ENCODE data around the gene UROD.

UROD gene

DNA sequence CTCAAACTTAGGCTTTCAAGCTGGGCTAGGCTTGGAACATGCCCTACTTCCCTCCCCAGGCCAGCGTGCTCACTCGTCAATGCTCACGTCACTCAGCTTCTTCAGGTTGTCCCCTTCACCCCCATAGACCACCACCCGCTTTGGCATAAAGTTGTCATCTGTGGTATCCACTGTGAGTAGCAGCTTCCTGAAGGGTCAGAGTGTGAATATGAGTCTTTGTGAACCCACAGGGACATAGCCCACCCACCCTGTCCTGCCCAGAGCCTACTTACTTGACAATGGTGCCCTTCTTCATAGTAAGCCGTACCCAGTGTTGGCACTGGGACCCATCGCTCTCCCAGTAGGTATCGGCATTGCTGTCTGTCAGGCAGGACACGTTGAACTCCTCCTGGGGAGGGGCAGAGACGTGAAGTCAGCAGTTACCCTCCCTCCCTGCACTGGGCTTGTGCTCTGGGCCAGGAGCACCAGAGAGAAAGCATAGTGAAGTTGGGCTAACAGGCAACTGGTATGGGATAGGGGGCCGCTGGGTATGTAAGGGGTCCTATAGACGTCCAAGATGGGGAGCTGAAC, 2.7 kb upstream of the UROD start:
- DNase-seq: no peak

DNA sequence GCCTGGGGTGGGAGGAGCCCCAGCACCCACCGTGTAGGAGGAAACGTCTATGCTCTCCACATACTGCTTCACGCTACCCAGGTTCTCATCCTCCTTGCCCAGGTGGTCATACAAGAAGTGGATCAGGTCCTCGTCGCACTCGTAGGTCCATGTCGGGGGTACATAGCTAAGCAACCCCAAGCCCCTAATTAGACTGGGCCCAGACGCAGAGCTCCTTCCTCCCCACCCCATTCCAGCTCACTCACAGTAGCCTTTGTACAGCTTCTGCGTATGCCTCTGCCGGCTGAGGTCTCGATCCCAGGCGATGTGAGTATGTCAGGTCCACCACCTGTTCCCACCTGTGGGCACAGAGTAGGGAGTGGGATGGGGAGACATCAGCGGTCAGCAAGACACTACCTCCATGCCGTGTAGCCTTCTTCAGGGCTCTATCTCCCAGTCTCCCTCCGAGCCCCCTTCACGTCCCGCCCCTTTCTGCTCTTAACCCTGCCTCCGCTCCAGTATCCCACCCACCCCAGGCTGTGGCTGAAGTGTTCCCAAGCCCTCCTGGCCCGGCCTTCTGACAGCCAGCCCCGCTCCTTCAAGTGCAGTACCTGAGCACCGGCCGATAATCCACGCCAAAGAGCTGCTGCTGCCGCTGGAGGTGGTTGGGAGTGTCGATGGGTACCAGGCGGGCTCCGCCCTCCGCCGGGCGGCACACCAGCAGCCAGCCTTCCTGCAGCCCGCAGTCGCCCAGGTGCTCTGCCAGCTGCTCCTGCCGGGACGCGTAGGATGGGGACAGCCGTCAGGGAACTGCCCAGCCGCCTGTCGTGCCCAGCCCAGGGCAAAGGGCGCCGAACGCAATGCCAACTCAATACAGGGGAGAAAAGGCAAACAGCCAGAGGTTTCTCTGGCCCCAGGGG, 1.8 kb upstream of the UROD start:
- DNase-seq: peak; percentile 38

DNA sequence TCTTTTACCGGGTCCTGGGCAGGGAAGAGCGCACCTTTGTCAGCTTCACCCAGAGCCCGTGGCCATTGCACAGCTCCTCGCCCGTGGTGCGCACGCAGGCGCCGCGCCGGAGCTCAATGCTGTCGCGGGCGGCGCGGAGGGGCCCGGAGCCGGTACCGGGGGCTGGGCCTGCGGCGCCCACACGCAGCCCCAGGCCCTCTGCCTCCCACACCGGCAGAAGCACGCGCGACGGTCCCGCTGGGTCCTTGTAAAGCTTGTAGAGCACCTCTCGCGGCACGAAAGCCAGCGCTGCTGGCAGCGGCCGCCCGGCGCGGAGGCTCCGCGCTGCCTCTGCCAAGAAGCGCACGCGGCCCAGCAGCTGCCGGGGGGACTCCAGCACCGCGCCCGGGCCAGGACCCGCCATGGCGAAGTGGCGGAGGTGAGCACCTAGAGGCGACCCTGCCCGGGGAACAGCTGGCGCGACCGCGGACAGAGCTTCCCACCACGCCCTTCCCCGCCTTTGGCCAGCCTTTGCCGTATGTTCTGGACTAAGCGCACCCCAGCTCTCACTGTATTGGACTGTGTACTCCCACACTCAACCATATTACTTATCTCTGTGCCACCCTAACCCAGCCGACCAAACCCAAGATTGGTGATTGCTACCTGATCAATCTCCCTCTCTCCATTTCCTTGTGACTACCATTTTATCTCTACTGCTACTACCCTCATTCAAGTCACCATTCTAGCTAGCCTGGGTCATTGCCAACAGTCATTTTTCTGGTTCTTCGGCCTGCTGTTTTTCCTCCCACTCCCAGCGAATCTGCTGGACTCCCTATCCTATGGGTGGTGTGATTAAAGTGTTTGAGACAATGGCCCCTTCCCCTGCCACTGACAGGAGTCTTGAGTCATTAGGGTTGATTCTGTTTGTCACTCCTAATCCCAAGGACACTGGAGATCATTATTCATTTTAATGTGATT, 921 bp upstream of the UROD start, which contains the start of gene HECTD3:
Gene HECTD3 (minus strand): TSS at position 470 of the 957 bp plus-strand sequence. CDS start 67 bp downstream, at position 403.
- DNase-seq: peak; percentile 71

DNA sequence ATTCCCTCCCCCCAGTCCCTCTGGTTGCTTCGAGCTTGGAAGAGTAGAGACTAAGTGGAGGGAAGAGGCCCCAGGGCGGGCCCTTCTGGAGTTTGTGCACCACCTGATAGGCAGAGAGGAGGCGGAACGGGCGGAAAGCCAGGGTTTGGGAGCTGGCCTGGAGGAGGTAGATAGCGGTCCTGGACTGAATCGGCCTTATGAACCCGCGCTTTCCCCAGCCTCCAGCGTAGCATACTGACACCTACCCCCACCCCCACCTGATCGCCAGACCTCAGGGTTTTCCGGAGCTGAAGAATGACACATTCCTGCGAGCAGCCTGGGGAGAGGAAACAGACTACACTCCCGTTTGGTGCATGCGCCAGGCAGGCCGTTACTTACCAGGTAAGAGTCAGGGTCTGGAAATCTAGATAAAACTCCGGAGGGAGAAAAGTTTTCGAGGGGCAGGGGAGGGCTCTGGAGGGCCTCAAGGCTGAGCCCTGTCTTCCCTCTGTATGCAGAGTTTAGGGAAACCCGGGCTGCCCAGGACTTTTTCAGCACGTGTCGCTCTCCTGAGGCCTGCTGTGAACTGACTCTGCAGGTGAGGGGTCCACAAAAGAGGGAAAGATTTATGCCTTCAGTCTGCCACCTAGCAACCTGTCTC, 705 bp downstream of the UROD start:
- DNase-seq: peak; percentile 32

DNA sequence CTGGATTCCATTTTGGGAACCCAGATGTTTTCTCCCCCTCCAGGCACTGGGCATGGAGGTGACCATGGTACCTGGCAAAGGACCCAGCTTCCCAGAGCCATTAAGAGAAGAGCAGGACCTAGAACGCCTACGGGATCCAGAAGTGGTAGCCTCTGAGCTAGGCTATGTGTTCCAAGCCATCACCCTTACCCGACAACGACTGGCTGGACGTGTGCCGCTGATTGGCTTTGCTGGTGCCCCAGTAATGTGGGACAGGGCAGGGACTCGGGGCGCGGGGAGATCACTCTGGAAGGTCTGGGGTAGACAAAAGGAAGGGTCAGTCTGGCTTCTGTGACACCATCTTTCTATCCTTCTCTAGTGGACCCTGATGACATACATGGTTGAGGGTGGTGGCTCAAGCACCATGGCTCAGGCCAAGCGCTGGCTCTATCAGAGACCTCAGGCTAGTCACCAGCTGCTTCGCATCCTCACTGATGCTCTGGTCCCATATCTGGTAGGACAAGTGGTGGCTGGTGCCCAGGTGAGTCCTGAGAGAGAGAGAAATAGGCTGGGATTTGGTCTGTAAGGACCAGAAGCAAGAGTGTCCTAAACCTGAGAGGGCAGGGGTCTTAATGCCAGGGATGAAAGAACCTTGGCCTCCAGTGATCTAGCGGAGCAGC, 1.6 kb downstream of the UROD start:
- DNase-seq: no peak

DNA sequence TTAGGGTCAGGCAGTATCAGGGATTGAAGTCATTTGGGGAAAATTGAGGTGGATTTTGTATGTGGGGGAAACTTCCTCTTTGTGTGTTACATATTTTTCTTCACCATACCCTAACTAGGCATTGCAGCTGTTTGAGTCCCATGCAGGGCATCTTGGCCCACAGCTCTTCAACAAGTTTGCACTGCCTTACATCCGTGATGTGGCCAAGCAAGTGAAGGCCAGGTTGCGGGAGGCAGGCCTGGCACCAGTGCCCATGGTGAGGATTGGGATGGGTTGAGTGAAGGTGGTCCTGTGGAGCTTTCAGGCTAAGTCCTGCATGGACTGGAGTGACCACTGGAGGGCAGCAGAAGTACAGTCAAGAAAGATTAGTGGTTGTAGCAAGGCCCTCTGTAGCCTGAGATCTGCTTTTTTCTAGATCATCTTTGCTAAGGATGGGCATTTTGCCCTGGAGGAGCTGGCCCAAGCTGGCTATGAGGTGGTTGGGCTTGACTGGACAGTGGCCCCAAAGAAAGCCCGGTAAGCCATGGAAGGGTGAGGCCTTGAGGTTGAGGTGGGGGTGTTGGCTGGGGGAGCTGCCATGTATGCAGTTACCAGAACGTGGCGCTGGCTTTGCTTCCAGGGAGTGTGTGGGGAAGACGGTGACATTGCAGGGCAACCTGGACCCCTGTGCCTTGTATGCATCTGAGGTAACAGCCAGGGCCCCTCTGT, 2.4 kb downstream of the UROD start:
- peak; percentile 57 for DNase-seq

DNA sequence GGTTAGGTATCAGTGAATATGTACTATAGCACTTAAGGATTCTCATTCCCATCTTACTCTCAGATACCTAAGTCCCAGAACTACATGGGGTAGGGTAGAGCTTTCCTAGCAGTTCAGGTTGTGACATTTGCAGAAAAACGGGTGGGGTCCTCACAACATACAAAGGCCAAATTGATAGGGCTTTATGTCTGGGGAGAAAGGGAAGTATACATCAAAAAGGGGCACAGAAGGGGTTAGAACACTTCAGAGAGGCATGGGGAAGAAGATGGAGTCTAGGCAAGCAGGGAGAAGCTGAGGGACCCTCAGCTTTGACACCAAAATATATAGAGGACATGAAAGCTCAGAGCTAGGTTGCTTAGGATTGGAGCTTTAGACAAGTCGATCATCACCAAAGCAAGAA, 3.6 kb downstream of the UROD start:
- DNase-seq: no peak

DNA sequence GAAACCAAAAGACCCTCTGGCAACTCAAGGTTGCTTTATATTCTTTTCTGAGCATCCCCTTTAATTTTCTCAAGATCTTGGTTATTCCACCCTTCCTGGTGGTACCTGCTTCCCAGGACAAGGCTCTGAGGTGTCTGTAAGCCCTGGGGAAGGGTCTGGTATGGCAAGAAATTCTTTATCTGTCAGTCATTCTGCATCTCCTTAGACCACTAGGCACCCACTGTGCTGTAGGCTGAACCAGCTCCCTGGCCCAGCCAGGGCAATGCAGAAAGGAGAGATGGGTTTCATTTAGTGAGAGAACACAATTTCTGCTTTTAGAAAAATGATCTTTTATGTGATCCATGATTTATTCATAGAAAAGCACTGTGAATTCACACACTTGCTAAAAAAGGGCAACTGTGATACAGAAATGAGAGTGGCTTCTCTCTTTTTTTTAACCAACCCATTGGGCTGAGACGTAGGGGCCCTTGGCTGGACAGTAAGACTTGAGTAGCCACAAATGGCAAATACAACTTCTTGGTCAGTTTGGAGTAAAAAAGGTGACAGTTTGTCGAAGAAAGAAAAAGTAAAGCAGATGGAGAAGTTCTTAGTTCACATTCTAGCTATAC, 4.1 kb downstream of the UROD start:
- DNase-seq: no peak

DNA sequence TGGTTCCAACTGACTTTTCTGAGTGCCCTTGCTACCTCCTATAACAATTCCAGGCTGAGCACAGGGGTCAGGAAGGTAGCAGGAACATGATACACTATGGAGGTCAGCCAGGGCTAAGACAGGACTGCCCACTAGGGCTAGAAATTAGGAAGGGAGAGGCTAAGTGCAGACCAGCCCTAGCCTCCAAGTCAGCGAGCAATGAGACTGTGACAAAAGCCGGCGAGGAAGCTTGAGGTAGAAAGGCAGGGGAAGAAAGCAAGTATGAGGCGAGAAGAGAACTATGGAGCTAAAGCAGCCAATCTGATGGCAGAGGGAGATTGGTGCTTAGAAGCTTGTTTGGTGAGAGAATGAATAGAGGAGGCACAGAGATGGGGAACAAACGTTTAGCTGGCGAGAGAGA, 4.7 kb downstream of the UROD start:
- DNase-seq: no peak

DNA sequence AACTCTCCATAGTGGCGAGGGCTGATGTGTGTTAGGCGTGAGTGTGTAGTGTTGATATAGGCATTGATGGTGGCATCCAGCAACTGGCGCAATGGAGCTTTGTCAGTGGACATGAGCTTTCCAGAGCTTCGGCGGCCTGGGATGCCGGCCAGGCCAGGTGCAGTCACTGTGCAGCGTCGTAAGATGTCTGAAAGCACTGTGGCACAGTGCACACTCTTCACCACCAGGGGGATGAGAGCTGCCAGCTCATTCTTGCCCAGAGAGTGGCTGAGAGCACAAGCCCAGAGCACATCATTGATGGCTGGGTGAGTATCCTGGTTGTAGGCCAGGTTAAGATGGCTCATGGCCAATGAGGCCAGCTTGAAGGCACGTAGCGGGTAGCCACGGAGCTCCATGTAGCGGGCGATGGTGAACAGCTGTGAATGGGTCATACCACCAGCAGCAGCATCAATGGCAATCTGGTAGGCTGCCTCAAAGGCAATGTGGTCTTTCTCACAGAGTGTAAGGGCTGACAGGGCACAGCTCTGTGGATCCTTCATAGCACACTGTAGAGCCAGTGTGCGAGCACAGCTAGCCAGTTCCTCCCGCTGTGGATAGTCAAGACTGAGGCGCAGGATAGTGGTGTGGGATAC, 6.7 kb downstream of the UROD start:
- DNase-seq: peak; percentile 76

DNA sequence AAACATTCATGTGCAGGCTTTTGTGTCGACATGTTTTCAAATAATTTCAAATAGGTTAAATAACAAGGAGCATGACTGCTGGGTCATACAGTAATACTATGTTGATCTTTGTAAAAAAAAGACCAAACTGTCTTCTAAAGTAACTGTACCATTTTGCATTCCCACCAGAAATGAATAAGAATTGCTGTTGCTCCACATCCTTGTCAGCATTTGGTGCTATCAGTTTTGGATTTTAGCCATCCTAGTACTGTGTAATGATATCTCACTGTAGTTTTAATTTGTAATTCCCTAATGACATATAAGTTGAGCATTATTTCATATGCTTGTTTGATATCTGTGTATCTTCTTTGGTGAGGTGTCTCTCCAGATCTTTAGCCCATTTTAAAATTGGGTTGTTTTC, 11.6 kb downstream of the UROD start:
- DNase-seq: no peak

DNA sequence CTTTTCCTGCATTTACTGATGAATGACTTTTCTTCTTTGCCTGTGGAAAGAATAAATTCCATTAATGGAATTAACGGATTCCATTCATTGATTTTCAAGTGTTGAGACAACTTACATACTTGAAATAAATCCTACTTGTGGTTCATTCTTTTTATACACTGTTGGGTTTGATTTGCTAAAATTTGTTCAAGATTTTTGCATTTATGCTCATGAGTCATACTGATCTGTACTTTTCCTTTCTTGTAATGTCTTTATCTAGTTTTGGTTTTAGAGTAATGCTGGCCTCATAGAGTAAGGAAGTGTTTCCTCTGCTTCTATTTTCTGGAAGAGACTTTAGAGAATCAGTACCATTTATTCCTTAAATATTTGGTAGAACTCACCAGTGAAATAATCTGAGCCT, 14.4 kb downstream of the UROD start:
- DNase-seq: no peak

DNA sequence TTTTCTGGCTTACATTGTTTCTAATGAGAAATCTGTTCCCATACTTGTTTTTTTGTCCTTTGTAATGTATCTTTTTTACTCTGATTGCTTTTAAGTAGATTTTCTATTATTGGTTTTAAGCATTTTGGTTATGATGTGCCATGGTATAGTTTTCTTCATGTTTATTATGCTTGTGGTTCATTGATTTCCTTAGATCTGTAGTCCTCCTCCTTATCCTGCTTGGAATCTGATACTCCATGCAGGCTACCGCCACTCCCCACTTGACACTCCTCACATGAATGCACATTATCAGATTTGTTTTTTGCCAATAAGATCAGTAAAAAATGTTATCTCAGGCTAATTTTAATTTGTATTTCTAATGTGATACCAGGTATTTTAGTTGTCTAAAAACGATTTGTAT, 20.8 kb downstream of the UROD start:
- DNase-seq: peak; percentile 16

DNA sequence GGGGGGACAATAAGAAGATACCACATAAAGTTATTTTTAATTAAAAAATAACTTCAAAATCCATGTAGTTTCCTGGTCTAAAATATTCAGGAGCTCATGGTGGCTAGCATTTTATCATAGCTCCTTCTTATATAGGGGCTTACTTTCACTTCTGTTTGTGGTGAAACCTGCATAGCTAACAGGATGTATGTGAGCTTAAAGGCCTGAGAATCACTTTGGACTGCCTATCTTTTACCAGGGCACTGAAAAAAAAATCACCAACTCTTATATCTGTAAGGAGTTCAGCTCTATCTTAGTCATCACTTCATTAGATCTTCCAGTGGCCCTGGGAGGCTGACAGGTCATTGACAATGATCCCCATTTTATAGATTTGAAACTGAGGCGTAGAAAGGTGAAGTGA, 21.3 kb downstream of the UROD start:
- DNase-seq: no peak

DNA sequence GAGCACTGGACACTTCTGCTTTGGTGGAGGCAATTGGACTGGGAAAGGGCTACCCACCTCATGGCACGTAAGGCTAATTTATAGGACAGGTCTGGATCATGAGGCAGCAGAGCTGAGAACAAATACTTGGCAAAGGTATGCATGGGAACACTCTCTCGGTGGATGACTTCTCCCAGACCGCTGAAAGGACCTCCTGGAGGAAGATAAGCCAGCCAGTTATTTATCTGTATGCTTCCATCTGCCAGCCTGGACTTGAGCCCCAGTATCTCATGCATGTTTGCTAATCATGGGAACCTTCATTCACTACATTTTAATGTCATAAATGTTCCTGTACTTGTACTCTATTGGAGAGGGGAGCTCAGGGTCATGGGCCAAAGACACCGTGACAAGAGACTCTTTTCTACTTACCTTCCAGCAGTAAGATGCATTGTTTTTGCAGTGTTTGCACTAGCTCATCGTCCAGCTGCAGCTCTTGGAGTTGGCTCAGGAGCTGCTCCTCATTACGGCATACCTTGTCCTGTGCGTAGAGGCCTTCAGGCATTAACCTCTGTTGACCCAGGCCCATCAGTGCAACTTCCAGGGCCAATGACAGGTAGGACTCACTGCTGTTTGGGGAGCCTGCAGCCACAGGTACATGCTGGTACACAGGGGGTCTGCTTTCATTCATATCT, 23.7 kb downstream of the UROD start:
- DNase-seq: peak; percentile 22

DNA sequence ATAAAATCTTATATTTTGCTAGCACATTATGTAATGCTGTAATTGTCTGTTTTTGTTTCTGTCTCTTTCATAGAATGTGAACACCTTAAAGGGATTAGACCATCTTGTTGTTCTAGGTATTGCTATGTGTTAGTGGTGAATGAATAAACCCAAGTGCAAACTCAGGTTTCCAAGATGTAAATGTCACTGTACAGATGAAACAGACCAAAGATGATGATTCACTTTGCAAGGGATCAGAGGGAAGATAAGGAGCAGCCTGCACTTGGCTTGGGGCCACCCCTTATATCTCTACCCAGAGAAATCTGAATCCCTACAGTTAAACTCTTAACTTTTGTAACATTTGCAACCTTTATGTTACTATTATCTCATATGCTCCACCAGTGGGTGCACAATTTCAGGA, 25.4 kb downstream of the UROD start:
- DNase-seq: no peak

DNA sequence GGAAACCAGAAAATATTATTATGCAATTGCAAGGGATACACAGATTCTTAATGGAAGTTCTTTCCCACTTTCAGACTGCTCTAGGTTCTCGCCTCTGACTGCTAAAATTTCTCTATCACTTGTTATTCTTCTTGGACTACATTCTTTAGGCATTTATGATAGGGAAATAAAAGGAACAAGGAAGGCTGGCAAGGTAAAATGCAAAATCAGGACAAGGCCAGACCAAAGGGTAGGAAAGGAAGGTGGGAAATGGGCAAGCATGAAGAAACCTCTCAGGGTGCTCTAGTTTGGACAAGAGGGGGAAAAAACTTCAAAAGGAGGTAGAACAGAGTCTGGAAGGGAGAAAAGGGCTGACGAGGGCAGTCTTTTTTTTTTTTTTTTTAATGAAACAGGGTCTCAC, 26.2 kb downstream of the UROD start:
- DNase-seq: no peak

DNA sequence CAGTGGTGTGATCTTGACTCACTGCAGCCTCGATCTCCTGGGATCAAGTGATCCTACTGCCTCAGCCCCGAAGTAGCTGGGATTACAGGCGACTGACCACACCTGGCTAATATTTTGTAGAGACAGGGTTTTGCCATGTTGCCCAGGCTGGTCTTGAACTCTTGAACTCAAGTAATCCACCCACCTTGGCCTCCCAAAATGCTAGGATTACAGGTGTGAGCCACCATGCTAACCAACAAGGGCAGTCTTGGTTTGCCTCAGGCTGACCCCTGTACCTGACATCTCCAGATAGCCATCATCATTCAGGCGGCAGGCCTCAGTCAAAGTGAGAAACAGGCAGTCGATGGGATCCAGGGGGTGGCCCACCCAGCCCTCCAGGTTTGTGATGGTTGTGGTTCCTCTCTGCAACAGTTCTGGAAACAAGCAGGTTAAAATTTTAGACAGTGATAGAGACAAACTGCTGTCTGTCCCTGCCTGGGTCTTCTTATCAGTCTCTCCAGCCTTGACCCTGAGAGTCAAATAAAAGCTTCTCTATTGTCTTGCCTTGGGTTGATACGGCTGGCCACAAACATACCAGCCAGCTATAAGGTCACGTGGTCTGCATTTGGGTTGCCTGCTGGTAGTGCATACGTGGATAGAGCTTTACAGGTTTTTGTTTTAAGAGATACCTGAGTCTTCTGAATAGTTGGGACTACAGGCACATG, 26.8 kb downstream of the UROD start:
- DNase-seq: no peak

DNA sequence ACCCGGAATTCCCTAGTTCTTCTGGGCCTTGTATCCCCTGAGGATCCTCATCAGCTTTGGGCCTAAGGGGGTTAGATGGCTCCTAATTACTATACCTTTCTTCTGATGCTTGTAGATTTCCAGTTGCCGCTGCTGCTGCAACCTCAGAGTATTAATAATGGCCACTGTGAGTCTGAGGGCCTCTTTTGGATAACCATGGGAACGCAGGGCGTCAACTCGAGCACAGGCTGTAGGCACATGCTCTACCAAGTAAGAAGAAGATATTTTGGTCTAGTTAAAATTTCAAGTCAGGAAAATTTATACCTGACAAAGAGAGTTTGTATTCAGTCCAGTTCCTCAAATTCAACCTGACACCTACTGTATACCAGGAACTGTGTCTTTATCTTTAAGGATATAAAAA, 28.2 kb downstream of the UROD start:
- no peak for DNase-seq

Measured in NCI-H510A treated with DMSO at 0.1 percent for 48 hours (cell line).